ENCODE data around the gene GOLGA7B.
"Not testable (repeated sequence)": the region's sequence is repeated elsewhere in the genome, so short reads cannot be mapped to it uniquely, and the experiment has no call there.

GOLGA7B gene

GRCh38 chr10:97822261-97822687 is 27.4 kb upstream of the GOLGA7B start:
- Mint-ChIP-seq H3K36me3 (ENCODE audit: low read depth) (no peaks in the 10 kb centered on the region), H3K4me1 (ENCODE audit: low read depth) (no peaks in the 10 kb centered on the region), H3K27me3 (ENCODE audit: low read depth) (peaks cover 3% of the 10 kb centered on the region), H3K4me3 (no peak overlapping the region), H3K27ac (no peak overlapping the region), H3K9me3 (no peaks in the 10 kb centered on the region)

GRCh38 chr10:97823734-97824133 is 25.9 kb upstream of the GOLGA7B start:
- Mint-ChIP-seq H3K4me3 (no peak overlapping the region), H3K27ac (no peak overlapping the region), H3K27me3 (ENCODE audit: low read depth) (peaks cover 3% of the 10 kb centered on the region), H3K9me3 (no peaks in the 10 kb centered on the region), H3K4me1 (ENCODE audit: low read depth) (peaks cover 3% of the 10 kb centered on the region), H3K36me3 (ENCODE audit: low read depth) (no peaks in the 10 kb centered on the region)

GRCh38 chr10:97825020-97825760 is 24.5 kb upstream of the GOLGA7B start:
- no peaks in the 10 kb centered on the region for H3K9me3 Mint-ChIP-seq
- H3K4me1 Mint-ChIP-seq (ENCODE audit: low read depth): peaks cover 13% of the 10 kb centered on the region
- no peak overlapping the region for H3K4me3 Mint-ChIP-seq
- H3K27ac Mint-ChIP-seq: no peak overlapping the region
- H3K36me3 Mint-ChIP-seq (ENCODE audit: low read depth): no peaks in the 10 kb centered on the region
- H3K27me3 Mint-ChIP-seq (ENCODE audit: low read depth): peaks cover 2% of the 10 kb centered on the region

GRCh38 chr10:97826892-97827291 is 22.8 kb upstream of the GOLGA7B start:
- H3K4me1 Mint-ChIP-seq (ENCODE audit: low read depth): peaks cover 14% of the 10 kb centered on the region
- peaks cover 3% of the 10 kb centered on the region for H3K27me3 Mint-ChIP-seq (ENCODE audit: low read depth)
- H3K27ac Mint-ChIP-seq: no peak overlapping the region
- no peaks in the 10 kb centered on the region for H3K9me3 Mint-ChIP-seq
- no peak overlapping the region for H3K4me3 Mint-ChIP-seq
- no peaks in the 10 kb centered on the region for H3K36me3 Mint-ChIP-seq (ENCODE audit: low read depth)

- Mint-ChIP-seq H3K9me3 (no peaks in the 10 kb centered on the region), H3K4me1 (ENCODE audit: low read depth) (peaks cover 14% of the 10 kb centered on the region), H3K36me3 (ENCODE audit: low read depth) (no peaks in the 10 kb centered on the region), H3K27ac (no peak overlapping the region), H3K4me3 (no peak overlapping the region), H3K27me3 (ENCODE audit: low read depth) (peaks cover 4% of the 10 kb centered on the region)
These were observed 21.8 kb upstream of the GOLGA7B start for GRCh38 chr10:97827702-97828291.

GRCh38 chr10:97828721-97829120 is 20.9 kb upstream of the GOLGA7B start:
- Mint-ChIP-seq H3K27ac (no peak overlapping the region), H3K9me3 (no peaks in the 10 kb centered on the region), H3K4me1 (ENCODE audit: low read depth) (peaks cover 14% of the 10 kb centered on the region), H3K36me3 (ENCODE audit: low read depth) (no peaks in the 10 kb centered on the region), H3K27me3 (ENCODE audit: low read depth) (peaks cover 4% of the 10 kb centered on the region), H3K4me3 (no peak overlapping the region)

- Mint-ChIP-seq H3K36me3 (ENCODE audit: low read depth) (no peaks in the 10 kb centered on the region), H3K27ac (no peak overlapping the region), H3K27me3 (ENCODE audit: low read depth) (peaks cover 4% of the 10 kb centered on the region), H3K4me3 (no peak overlapping the region), H3K9me3 (no peaks in the 10 kb centered on the region), H3K4me1 (ENCODE audit: low read depth) (peaks cover 14% of the 10 kb centered on the region)
These were observed 19.6 kb upstream of the GOLGA7B start for GRCh38 chr10:97830064-97830463.

- Mint-ChIP-seq H3K4me3 (no peak overlapping the region), H3K27ac (no peak overlapping the region), H3K4me1 (ENCODE audit: low read depth) (peaks cover 14% of the 10 kb centered on the region), H3K36me3 (ENCODE audit: low read depth) (no peaks in the 10 kb centered on the region), H3K9me3 (peaks cover 2% of the 10 kb centered on the region), H3K27me3 (ENCODE audit: low read depth) (peaks cover 4% of the 10 kb centered on the region)
These were observed 18.4 kb upstream of the GOLGA7B start for GRCh38 chr10:97831259-97831658.

- H3K4me1 Mint-ChIP-seq (ENCODE audit: low read depth): peaks cover 5% of the 10 kb centered on the region
- H3K4me3 Mint-ChIP-seq: no peak overlapping the region
These were observed 13.2 kb upstream of the GOLGA7B start for GRCh38 chr10:97836446-97836845.

GRCh38 chr10:97838091-97838490 is 11.6 kb upstream of the GOLGA7B start:
- peaks cover 4% of the 10 kb centered on the region for H3K27me3 Mint-ChIP-seq (ENCODE audit: low read depth)
- peaks cover 7% of the 10 kb centered on the region for H3K4me1 Mint-ChIP-seq (ENCODE audit: low read depth)
- no peaks in the 10 kb centered on the region for H3K36me3 Mint-ChIP-seq (ENCODE audit: low read depth)
- H3K27ac Mint-ChIP-seq: no peak overlapping the region
- peaks cover 7% of the 10 kb centered on the region for H3K9me3 Mint-ChIP-seq
- no peak overlapping the region for H3K4me3 Mint-ChIP-seq

More at GRCh38 chr10:97836446-97836845, 13.2 kb upstream of the GOLGA7B start:
- no peak overlapping the region for H3K27ac Mint-ChIP-seq
- H3K36me3 Mint-ChIP-seq (ENCODE audit: low read depth): no peaks in the 10 kb centered on the region
- H3K9me3 Mint-ChIP-seq: peaks cover 7% of the 10 kb centered on the region
- peaks cover 4% of the 10 kb centered on the region for H3K27me3 Mint-ChIP-seq (ENCODE audit: low read depth)

GRCh38 chr10:97841166-97841565 is 8.5 kb upstream of the GOLGA7B start:
- H3K27ac Mint-ChIP-seq; H3K4me3 Mint-ChIP-seq; H3K9me3 Mint-ChIP-seq; H3K36me3 Mint-ChIP-seq (ENCODE audit: low read depth); H3K27me3 Mint-ChIP-seq (ENCODE audit: low read depth); H3K4me1 Mint-ChIP-seq (ENCODE audit: low read depth): not testable (repeated sequence)

GRCh38 chr10:97842114-97842513 is 7.5 kb upstream of the GOLGA7B start:
- H3K27me3 Mint-ChIP-seq (ENCODE audit: low read depth); H3K36me3 Mint-ChIP-seq (ENCODE audit: low read depth); H3K4me1 Mint-ChIP-seq (ENCODE audit: low read depth); H3K4me3 Mint-ChIP-seq; H3K9me3 Mint-ChIP-seq; H3K27ac Mint-ChIP-seq: not testable (repeated sequence)

GRCh38 chr10:97842656-97843280 is 6.9 kb upstream of the GOLGA7B start:
- peaks cover 7% of the 10 kb centered on the region for H3K4me1 Mint-ChIP-seq (ENCODE audit: low read depth)

GRCh38 chr10:97843281-97843671 is 6.4 kb upstream of the GOLGA7B start:
- Mint-ChIP-seq H3K9me3 (no peaks in the 10 kb centered on the region), H3K4me1 (ENCODE audit: low read depth) (peaks cover 7% of the 10 kb centered on the region), H3K27me3 (ENCODE audit: low read depth) (peaks cover 4% of the 10 kb centered on the region), H3K36me3 (ENCODE audit: low read depth) (no peaks in the 10 kb centered on the region), H3K27ac (no peak overlapping the region), H3K4me3 (no peak overlapping the region)

More at GRCh38 chr10:97842656-97843280, 6.9 kb upstream of the GOLGA7B start:
- Mint-ChIP-seq H3K27me3 (ENCODE audit: low read depth) (peaks cover 4% of the 10 kb centered on the region), H3K9me3 (no peaks in the 10 kb centered on the region), H3K4me3 (no peak overlapping the region), H3K27ac (no peak overlapping the region), H3K36me3 (ENCODE audit: low read depth) (no peaks in the 10 kb centered on the region)

GRCh38 chr10:97843972-97844371 is 5.7 kb upstream of the GOLGA7B start:
- peaks cover 10% of the 10 kb centered on the region for H3K4me1 Mint-ChIP-seq (ENCODE audit: low read depth)
- H3K36me3 Mint-ChIP-seq (ENCODE audit: low read depth); H3K27me3 Mint-ChIP-seq (ENCODE audit: low read depth); H3K4me3 Mint-ChIP-seq; H3K27ac Mint-ChIP-seq; H3K9me3 Mint-ChIP-seq: not testable (repeated sequence)
